Osteoblast (primary cell): ENCODE measurements around the gene CRIM1. TPM values are rescaled to one million over a fixed set of nuclear protein-coding genes. Genes with fewer than 3 reads are reported as not detected.

Source experiments
- DNase-seq: peaks from one replicate; pipeline ENCODE4 v3.0.0; 2011; ENCODE audit warnings: low spot score, mixed read lengths; ENCODE audit not compliant: insufficient read length; ENCODE audit errors: missing footprints
- H2AFZ ChIP-seq: 2 replicates; pipeline ENCODE4 v1.6.0; 2011; ENCODE audit warnings: mild to moderate bottlenecking, low read length
- H3K27ac ChIP-seq: 2 replicates; pipeline ENCODE4 v1.5.1; 2011; ENCODE audit warnings: mild to moderate bottlenecking, low read depth, low read length, moderate library complexity
- H3K27me3 ChIP-seq: 2 replicates; pipeline ENCODE4 v1.6.0; 2012; ENCODE audit warnings: mild to moderate bottlenecking, control low read depth, inconsistent platforms, low read length, moderate library complexity; ENCODE audit not compliant: insufficient read depth
- H3K36me3 ChIP-seq: 2 replicates; pipeline ENCODE4 v1.5.1; 2011; ENCODE audit warnings: mild to moderate bottlenecking, low read length, control low read depth, moderate library complexity; ENCODE audit not compliant: insufficient read depth
- H3K4me1 ChIP-seq: 2 replicates; pipeline ENCODE4 v1.5.1; 2011; ENCODE audit warnings: mild to moderate bottlenecking, low read length, control low read depth, moderate library complexity; ENCODE audit not compliant: insufficient read depth
- H3K4me2 ChIP-seq: 2 replicates; pipeline ENCODE4 v1.6.0; 2011; ENCODE audit warnings: mild to moderate bottlenecking, low read length; ENCODE audit not compliant: insufficient read depth
- H3K4me3 ChIP-seq: fragments of 200-600 bp; sonication (generic); 3 replicates; pipeline ENCODE4 v1.5.1; 2012; ENCODE audit warnings: mild to moderate bottlenecking, low read length, inconsistent platforms; ENCODE audit not compliant: insufficient read depth
- H3K79me2 ChIP-seq: 2 replicates; pipeline ENCODE4 v1.6.0; 2012; ENCODE audit warnings: mild to moderate bottlenecking, low read length, control low read depth, inconsistent platforms; ENCODE audit not compliant: insufficient read depth
- H3K9me3 ChIP-seq: 2 replicates; pipeline ENCODE4 v1.5.1; 2011; ENCODE audit warnings: low read depth, low read length, control low read depth
- H4K20me1 ChIP-seq: 2 replicates; pipeline ENCODE4 v1.6.0; 2012; ENCODE audit warnings: mild to moderate bottlenecking, low read length, control low read depth; ENCODE audit not compliant: insufficient read depth
- total RNA-seq: library from RNA; depleted of rRNA; stranded (reverse); fragments of >200 nt; gene quantifications from 2 replicates; pipeline ENCODE4 v1.2.3, GENCODE V29; 2012
- TF ChIP-seq, protein P1 (sequence below): IDR thresholded peaks from 2 replicates; pipeline ENCODE4 v1.5.1; 2011; ENCODE audit warnings: mild to moderate bottlenecking, low read depth, low read length, moderate library complexity; ENCODE audit errors: extremely low read depth

Gene CRIM1
- total RNA-seq, 1 donor: 362 TPM

DNA sequence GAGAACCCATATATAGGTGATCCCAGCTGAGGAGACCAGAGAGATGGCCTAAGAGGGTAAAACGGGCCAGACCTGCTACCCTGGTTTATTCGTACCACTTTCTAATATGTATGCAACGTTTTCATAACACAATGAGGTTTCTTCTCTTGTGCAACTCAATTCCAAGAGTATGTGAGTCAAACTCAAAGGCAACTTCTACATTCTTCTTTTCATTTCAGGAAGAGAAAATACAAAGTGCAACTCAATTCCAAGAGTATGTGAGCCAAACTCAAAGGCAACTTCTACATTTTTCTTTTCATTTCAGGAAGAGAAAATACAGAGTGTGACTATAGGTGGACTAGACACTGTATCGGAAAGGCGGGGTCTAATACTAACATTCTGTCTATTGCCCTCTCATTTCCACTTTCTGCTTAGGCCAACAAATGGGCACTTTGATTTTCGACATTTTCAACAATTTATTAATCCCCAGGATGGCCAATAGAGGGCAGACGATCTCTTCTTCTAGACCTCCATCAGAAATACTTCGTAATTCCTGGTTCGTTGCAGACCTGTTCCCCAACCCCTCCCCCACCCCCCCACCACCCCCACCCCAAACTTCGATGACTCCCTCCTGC, 3.7 kb upstream of the CRIM1 start:
- peak overlapping the region; percentile 64 for H2AFZ ChIP-seq
- H3K27ac ChIP-seq: peak overlapping the region; percentile 3
- TF ChIP-seq, protein P1, sequence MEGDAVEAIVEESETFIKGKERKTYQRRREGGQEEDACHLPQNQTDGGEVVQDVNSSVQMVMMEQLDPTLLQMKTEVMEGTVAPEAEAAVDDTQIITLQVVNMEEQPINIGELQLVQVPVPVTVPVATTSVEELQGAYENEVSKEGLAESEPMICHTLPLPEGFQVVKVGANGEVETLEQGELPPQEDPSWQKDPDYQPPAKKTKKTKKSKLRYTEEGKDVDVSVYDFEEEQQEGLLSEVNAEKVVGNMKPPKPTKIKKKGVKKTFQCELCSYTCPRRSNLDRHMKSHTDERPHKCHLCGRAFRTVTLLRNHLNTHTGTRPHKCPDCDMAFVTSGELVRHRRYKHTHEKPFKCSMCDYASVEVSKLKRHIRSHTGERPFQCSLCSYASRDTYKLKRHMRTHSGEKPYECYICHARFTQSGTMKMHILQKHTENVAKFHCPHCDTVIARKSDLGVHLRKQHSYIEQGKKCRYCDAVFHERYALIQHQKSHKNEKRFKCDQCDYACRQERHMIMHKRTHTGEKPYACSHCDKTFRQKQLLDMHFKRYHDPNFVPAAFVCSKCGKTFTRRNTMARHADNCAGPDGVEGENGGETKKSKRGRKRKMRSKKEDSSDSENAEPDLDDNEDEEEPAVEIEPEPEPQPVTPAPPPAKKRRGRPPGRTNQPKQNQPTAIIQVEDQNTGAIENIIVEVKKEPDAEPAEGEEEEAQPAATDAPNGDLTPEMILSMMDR: peak; percentile 51
- H4K20me1 ChIP-seq: peaks cover 7% of the 10 kb centered on the region
- H3K27me3 ChIP-seq: no peaks in the 10 kb centered on the region
- H3K4me1 ChIP-seq: peaks cover 36% of the 10 kb centered on the region
- no peaks in the 10 kb centered on the region for H3K9me3 ChIP-seq
- H3K79me2 ChIP-seq: peaks cover 36% of the 10 kb centered on the region
- no peaks in the 10 kb centered on the region for H3K36me3 ChIP-seq
- peak; percentile 52 for DNase-seq
- no peak overlapping the region for H3K4me3 ChIP-seq
- H3K4me2 ChIP-seq: peak overlapping the region; percentile 49

DNA sequence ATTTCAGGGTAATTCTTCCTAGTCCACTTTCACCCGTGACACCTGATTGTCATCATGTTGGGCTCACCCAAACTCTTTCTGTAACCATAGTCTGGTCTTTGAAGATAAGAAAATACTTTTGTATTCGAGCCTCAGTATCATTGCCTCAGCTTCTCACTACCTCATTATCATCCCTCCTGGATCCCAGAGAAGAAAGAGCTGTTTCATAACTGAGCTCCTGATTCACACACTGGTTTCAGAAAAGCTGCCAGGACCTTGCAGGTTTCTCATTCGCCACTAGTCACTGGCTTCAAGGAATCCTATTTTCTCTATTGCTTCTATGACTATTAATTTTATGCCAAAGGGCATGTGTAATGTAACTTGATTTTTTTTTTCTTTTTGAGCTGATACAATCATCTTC, 2.9 kb upstream of the CRIM1 start:
- no peak for DNase-seq
- Histone ChIP-seq H2AFZ (no peak overlapping the region), H3K9me3 (no peaks in the 10 kb centered on the region), H3K36me3 (peaks cover 3% of the 10 kb centered on the region), H3K4me3 (no peak overlapping the region), H3K4me2 (peak overlapping the region; percentile 90), H3K27me3 (no peaks in the 10 kb centered on the region), H4K20me1 (peaks cover 16% of the 10 kb centered on the region), H3K27ac (peak overlapping the region; percentile 76), H3K79me2 (peaks cover 44% of the 10 kb centered on the region), H3K4me1 (peaks cover 36% of the 10 kb centered on the region)
- TF ChIP-seq, protein P1: peak; percentile 29

DNA sequence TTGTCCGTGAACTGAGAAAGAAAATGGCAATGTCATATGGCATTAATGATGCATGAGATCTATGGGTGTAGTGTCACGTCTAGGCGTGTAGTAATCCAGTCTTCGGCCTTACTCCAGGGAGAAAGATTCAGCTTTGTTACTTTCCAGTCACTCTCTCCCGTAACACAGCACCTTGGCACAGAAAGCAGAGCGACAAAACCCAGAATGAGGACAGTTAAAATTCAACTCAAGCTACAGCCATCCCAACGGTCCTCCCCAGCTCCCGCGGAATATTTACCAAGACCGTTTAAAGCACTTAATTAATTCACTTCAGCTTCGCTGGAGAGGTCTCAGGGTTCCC, 797 bp upstream of the CRIM1 start:
- H2AFZ ChIP-seq: peak overlapping the region; percentile 75
- no peak for DNase-seq
- H3K4me3 ChIP-seq: peak overlapping the region; percentile 96
- H3K4me1 ChIP-seq: peaks cover 48% of the 10 kb centered on the region
- peaks cover 65% of the 10 kb centered on the region for H3K79me2 ChIP-seq
- no peaks in the 10 kb centered on the region for H3K27me3 ChIP-seq
- no peaks in the 10 kb centered on the region for H3K9me3 ChIP-seq
- peaks cover 10% of the 10 kb centered on the region for H3K36me3 ChIP-seq
- TF ChIP-seq, protein P1: no peak
- peak overlapping the region; percentile 90 for H3K4me2 ChIP-seq
- peak overlapping the region; percentile 81 for H3K27ac ChIP-seq
- H4K20me1 ChIP-seq: peaks cover 34% of the 10 kb centered on the region

DNA sequence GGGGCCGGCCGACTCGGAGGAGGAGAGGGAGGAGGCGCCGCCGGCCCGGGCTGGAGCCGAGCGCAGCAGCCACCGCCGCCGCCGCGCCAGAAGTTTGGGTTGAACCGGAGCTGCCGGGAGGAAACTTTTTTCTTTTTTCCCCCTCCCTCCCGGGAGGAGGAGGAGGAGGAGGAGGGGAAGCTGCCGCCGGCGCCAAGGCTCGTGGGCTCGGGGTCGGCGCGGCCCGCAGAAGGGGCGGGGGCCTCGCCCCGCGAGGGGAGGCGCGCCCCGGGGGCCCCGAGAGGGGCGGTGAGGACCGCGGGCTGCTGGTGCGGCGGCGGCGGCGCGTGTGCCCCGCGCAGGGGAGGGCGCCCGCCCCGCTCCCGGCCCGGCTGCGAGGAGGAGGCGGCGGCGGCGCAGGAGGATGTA, 316 bp downstream of the CRIM1 start:
- Histone ChIP-seq H3K4me1 (peaks cover 59% of the 10 kb centered on the region), H3K4me3 (peak overlapping the region; percentile 96), H3K27me3 (no peaks in the 10 kb centered on the region), H2AFZ (no peak overlapping the region), H4K20me1 (peaks cover 43% of the 10 kb centered on the region), H3K9me3 (no peaks in the 10 kb centered on the region), H3K36me3 (peaks cover 21% of the 10 kb centered on the region), H3K79me2 (peaks cover 74% of the 10 kb centered on the region), H3K27ac (no peak overlapping the region), H3K4me2 (no peak overlapping the region)
- TF ChIP-seq, protein P1: no peak
- no peak for DNase-seq
